Neural cell (in vitro differentiated cells): ENCODE results near the gene TP53I11. TPM values are rescaled to one million over a fixed set of nuclear protein-coding genes. Genes with fewer than 3 reads are reported as not detected.

ENCODE experiments used
- H2AFZ ChIP-seq: fragments of 200-600, 300-800 bp; sonication (generic), shearing (Covaris generic); 2 replicates; pipeline ENCODE4 v1.6.0; 2014; ENCODE audit warnings: low read depth, mild to moderate bottlenecking, antibody characterized with exemption, low read length, moderate library complexity
- H3F3A ChIP-seq: fragments of 200-600 bp; shearing (Covaris generic); 2 replicates; pipeline ENCODE4 v1.6.1; 2016; ENCODE audit warnings: mild to moderate bottlenecking, moderate library complexity, mixed read lengths, antibody characterized with exemption, low read length; ENCODE audit not compliant: insufficient read depth, poor library complexity, severe bottlenecking
- H3K27ac ChIP-seq: fragments of 200-600, 300-800 bp; sonication (generic), shearing (Covaris generic); 2 replicates; pipeline ENCODE4 v1.5.1; 2014; ENCODE audit warnings: mild to moderate bottlenecking, low read length, moderate library complexity
- H3K27me3 ChIP-seq: fragments of 300-800, 200-600 bp; sonication (generic), shearing (Covaris generic); 2 replicates; pipeline ENCODE4 v1.6.0; 2014; ENCODE audit warnings: mild to moderate bottlenecking, low read depth, low read length, moderate library complexity; ENCODE audit not compliant: insufficient read depth
- H3K36me3 ChIP-seq: fragments of 300-800, 200-600 bp; sonication (generic), shearing (Covaris generic); 2 replicates; pipeline ENCODE4 v1.5.1; 2014; ENCODE audit warnings: mild to moderate bottlenecking, antibody characterized with exemption, low read length, moderate library complexity; ENCODE audit not compliant: insufficient read depth
- H3K4me2 ChIP-seq: fragments of 300-800, 200-600 bp; sonication (generic), shearing (Covaris generic); 2 replicates; pipeline ENCODE4 v1.6.0; 2014; ENCODE audit warnings: mild to moderate bottlenecking, low read length
- H3K4me3 ChIP-seq: fragments of 300-800, 200-600 bp; sonication (generic), shearing (Covaris generic); 2 replicates; pipeline ENCODE4 v1.5.1; 2014; ENCODE audit warnings: mild to moderate bottlenecking, low read length, moderate library complexity
- H3K79me2 ChIP-seq: fragments of 200-600 bp; shearing (Covaris generic); replicated peaks from 2 replicates; pipeline ENCODE4 v1.6.0; 2014; ENCODE audit warnings: mild to moderate bottlenecking, low read length, moderate library complexity; ENCODE audit not compliant: insufficient read depth
- H3K9ac ChIP-seq: fragments of 300-800, 200-600 bp; sonication (generic), shearing (Covaris generic); 2 replicates; pipeline ENCODE4 v1.6.1; 2016; ENCODE audit warnings: mild to moderate bottlenecking, low read length, mixed read lengths
- H3K9me2 ChIP-seq: fragments of 200-600 bp; shearing (Covaris generic); 2 replicates; pipeline ENCODE4 v1.6.1; 2016; ENCODE audit warnings: mild to moderate bottlenecking, low read length, mixed read lengths; ENCODE audit not compliant: insufficient read depth
- H3K9me3 ChIP-seq: fragments of 200-600, 300-800 bp; sonication (generic), shearing (Covaris generic); 2 replicates; pipeline ENCODE4 v1.6.1; 2016; ENCODE audit warnings: mild to moderate bottlenecking, mixed run types, low read length, moderate library complexity, mixed read lengths
- H4K20me1 ChIP-seq: fragments of 200-600 bp; shearing (Covaris generic); 2 replicates; pipeline ENCODE4 v1.6.1; 2016; ENCODE audit warnings: mild to moderate bottlenecking, mixed run types; ENCODE audit not compliant: insufficient read depth
- EP300 ChIP-seq: fragments of 450-650 bp; conservative IDR thresholded peaks from 2 replicates; pipeline ENCODE4 v1.6.1; 2014; ENCODE audit warnings: antibody characterized with exemption, mild to moderate bottlenecking, moderate library complexity; ENCODE audit not compliant: poor library complexity, severe bottlenecking
- EZH2 ChIP-seq: fragments of 200-600, 300-800 bp; shearing (Covaris generic), sonication (generic); IDR thresholded peaks from 2 replicates; pipeline ENCODE4 v1.6.1; 2014; ENCODE audit warnings: antibody characterized with exemption, low read length, borderline replicate concordance, mild to moderate bottlenecking; ENCODE audit not compliant: insufficient read depth, poor library complexity, severe bottlenecking
- MXI1 ChIP-seq: fragments of 450-650 bp; conservative IDR thresholded peaks from 2 replicates; pipeline ENCODE4 v1.6.1; 2014; ENCODE audit warnings: antibody characterized with exemption, mild to moderate bottlenecking; ENCODE audit not compliant: poor library complexity, severe bottlenecking
- POLR2AphosphoS5 ChIP-seq: IDR thresholded peaks from 2 replicates; pipeline ENCODE4 v1.6.1; 2012
- RAD21 ChIP-seq: fragments of 450-650 bp; conservative IDR thresholded peaks from 2 replicates; pipeline ENCODE4 v1.6.1; 2014; ENCODE audit warnings: antibody characterized with exemption, mild to moderate bottlenecking, moderate library complexity
- SMC3 ChIP-seq: fragments of 450-650 bp; conservative IDR thresholded peaks from 2 replicates; pipeline ENCODE4 v1.6.1; 2014; ENCODE audit warnings: antibody characterized with exemption, mild to moderate bottlenecking, moderate library complexity; ENCODE audit not compliant: poor library complexity
- TAF1 ChIP-seq: IDR thresholded peaks from 2 replicates; pipeline ENCODE4 v1.6.1; 2012; ENCODE audit warnings: low read depth
- polyA plus RNA-seq: library from polyadenylated mRNA; depleted of rRNA; stranded (reverse); fragments of >200 nt; gene quantifications from 2 replicates; pipeline ENCODE4 v1.2.3, GENCODE V29; 2014
- TF ChIP-seq, protein P1 (sequence below): IDR thresholded peaks from 2 replicates; pipeline ENCODE4 v1.6.1; 2012; ENCODE audit warnings: borderline replicate concordance
- TF ChIP-seq, protein P2 (sequence below): fragments of 450-650 bp; IDR thresholded peaks from 2 replicates; pipeline ENCODE4 v1.5.1; 2014; ENCODE audit warnings: antibody characterized with exemption, mild to moderate bottlenecking, moderate library complexity; ENCODE audit not compliant: poor library complexity, severe bottlenecking

TP53I11 gene
- polyA plus RNA-seq, 1 donor from 2014 or later, result 30.0 TPM

DNA sequence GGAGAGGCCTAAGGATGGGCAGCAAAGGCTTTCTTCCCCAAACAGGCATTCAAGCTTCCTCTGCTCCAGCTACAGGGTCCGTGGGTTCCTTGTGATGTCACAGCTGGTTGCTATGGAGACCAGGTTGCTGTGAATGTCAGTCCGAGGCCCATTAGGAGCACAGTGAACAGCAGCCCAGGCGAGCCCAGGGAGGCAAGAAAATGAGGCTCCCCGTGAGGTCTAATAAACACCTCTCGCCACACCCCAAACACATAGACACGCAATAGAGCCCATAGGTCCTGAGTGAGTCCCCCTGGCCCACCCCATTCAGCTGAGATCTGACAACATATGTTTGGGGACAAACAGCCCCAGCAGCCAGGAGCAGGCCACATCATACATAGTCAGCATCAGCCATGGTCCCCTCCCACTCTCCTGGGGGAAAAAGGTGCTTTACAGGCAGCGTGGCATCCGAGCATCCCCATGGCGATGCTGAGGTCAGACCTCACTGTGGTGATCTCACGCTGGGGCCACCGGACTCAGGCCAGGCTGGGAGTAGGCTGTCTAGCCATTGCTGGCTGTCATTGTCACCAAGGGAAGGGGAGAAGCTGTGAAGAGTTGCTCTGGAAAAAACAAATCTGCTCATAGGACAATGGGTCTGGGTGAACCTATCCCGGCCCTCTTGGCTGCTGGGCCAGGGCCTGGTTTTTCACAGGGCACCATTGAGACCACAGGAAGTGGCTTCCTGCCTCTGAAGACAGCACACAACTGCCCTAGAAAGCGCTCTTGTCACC lies 23.1 kb upstream of the TP53I11 start:
- H3K36me3 ChIP-seq, result no peaks in the 10 kb centered on the region
- H3K27ac ChIP-seq, result peak overlapping the region; percentile 88
- H3K4me2 ChIP-seq, result peak overlapping the region; percentile 36
- peak overlapping the region; percentile 56 for H2AFZ ChIP-seq
- peak overlapping the region; percentile 71 for H3K9ac ChIP-seq
- no peaks in the 10 kb centered on the region for H3K9me2 ChIP-seq
- no peaks in the 10 kb centered on the region for H3K79me2 ChIP-seq
- no peaks in the 10 kb centered on the region for H3F3A ChIP-seq
- H3K9me3 ChIP-seq, result no peaks in the 10 kb centered on the region
- no peaks in the 10 kb centered on the region for H4K20me1 ChIP-seq
- no peaks in the 10 kb centered on the region for H3K27me3 ChIP-seq
- H3K4me3 ChIP-seq, result peak overlapping the region; percentile 30
- TF ChIP-seq, protein P1, sequence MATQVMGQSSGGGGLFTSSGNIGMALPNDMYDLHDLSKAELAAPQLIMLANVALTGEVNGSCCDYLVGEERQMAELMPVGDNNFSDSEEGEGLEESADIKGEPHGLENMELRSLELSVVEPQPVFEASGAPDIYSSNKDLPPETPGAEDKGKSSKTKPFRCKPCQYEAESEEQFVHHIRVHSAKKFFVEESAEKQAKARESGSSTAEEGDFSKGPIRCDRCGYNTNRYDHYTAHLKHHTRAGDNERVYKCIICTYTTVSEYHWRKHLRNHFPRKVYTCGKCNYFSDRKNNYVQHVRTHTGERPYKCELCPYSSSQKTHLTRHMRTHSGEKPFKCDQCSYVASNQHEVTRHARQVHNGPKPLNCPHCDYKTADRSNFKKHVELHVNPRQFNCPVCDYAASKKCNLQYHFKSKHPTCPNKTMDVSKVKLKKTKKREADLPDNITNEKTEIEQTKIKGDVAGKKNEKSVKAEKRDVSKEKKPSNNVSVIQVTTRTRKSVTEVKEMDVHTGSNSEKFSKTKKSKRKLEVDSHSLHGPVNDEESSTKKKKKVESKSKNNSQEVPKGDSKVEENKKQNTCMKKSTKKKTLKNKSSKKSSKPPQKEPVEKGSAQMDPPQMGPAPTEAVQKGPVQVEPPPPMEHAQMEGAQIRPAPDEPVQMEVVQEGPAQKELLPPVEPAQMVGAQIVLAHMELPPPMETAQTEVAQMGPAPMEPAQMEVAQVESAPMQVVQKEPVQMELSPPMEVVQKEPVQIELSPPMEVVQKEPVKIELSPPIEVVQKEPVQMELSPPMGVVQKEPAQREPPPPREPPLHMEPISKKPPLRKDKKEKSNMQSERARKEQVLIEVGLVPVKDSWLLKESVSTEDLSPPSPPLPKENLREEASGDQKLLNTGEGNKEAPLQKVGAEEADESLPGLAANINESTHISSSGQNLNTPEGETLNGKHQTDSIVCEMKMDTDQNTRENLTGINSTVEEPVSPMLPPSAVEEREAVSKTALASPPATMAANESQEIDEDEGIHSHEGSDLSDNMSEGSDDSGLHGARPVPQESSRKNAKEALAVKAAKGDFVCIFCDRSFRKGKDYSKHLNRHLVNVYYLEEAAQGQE, result peak; percentile 54
- TF ChIP-seq, protein P2, sequence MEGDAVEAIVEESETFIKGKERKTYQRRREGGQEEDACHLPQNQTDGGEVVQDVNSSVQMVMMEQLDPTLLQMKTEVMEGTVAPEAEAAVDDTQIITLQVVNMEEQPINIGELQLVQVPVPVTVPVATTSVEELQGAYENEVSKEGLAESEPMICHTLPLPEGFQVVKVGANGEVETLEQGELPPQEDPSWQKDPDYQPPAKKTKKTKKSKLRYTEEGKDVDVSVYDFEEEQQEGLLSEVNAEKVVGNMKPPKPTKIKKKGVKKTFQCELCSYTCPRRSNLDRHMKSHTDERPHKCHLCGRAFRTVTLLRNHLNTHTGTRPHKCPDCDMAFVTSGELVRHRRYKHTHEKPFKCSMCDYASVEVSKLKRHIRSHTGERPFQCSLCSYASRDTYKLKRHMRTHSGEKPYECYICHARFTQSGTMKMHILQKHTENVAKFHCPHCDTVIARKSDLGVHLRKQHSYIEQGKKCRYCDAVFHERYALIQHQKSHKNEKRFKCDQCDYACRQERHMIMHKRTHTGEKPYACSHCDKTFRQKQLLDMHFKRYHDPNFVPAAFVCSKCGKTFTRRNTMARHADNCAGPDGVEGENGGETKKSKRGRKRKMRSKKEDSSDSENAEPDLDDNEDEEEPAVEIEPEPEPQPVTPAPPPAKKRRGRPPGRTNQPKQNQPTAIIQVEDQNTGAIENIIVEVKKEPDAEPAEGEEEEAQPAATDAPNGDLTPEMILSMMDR, result no peak
- TF ChIP-seq EZH2, result no peak
- TF ChIP-seq EP300, result peak; percentile 78
- peak; percentile 28 for TF ChIP-seq SMC3
- TF ChIP-seq MXI1, result peak; percentile 9
- TF ChIP-seq POLR2AphosphoS5, result peak; percentile 66
- peak; percentile 29 for TF ChIP-seq RAD21
- TF ChIP-seq TAF1, result no peak

DNA sequence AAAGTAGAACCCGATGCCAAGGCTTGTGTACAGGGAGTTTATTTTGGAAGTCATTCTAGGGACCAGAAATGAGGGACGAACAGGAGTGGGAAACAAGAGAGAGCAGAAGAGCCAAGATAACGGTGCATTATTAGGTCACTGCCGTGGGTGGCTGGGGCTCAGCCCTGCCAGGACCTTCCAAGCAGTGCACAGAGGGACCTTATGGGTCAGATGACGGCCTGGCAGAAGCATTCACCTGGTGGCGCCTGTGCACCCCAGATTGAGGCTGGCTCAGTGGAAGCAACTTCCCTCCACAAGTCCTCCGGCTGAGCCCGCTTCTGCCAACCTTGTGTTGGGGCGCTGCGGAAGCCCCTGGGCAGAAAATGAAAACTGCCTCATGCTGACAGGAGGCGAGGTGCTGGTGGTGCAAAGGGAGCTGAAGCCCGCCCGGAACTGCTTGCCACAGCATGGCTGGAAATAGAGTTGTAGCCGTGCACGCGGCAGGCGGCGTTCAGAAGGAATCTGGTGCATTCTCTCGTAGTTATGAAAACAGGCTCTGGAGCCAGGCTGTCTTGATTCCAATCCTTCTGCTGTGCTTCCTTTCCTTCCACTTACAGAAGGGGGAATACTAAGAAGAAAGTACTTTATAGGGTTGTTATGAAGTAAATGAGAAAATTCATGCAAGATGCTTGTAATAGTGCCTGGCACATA lies 22.2 kb upstream of the TP53I11 start:
- H4K20me1 ChIP-seq, result no peaks in the 10 kb centered on the region
- H3K4me2 ChIP-seq, result peak overlapping the region; percentile 36
- no peaks in the 10 kb centered on the region for H3K79me2 ChIP-seq
- peak overlapping the region; percentile 30 for H3K4me3 ChIP-seq
- no peaks in the 10 kb centered on the region for H3K36me3 ChIP-seq
- H3K27me3 ChIP-seq, result no peaks in the 10 kb centered on the region
- H3K27ac ChIP-seq, result peak overlapping the region; percentile 88
- peak overlapping the region; percentile 56 for H2AFZ ChIP-seq
- H3K9me3 ChIP-seq, result no peaks in the 10 kb centered on the region
- no peaks in the 10 kb centered on the region for H3K9me2 ChIP-seq
- no peaks in the 10 kb centered on the region for H3F3A ChIP-seq
- TF ChIP-seq EZH2, result no peak
- H3K9ac ChIP-seq, result peak overlapping the region; percentile 71
